GM12872 (cell line): ENCODE results near the gene SNN.

ENCODE experiments used
- CTCF ChIP-seq: IDR thresholded peaks from 3 replicates; pipeline ENCODE4 v1.5.1; 2011; ENCODE audit warnings: low read depth, mild to moderate bottlenecking, low read length, moderate library complexity; ENCODE audit not compliant: insufficient read depth

The SNN gene

GRCh38 chr16:11630046-11630767 lies 38.0 kb upstream of the SNN start:
- no peak for TF ChIP-seq CTCF

GRCh38 chr16:11630768-11631056 lies 37.5 kb upstream of the SNN start:
- TF ChIP-seq CTCF: no peak

DNA sequence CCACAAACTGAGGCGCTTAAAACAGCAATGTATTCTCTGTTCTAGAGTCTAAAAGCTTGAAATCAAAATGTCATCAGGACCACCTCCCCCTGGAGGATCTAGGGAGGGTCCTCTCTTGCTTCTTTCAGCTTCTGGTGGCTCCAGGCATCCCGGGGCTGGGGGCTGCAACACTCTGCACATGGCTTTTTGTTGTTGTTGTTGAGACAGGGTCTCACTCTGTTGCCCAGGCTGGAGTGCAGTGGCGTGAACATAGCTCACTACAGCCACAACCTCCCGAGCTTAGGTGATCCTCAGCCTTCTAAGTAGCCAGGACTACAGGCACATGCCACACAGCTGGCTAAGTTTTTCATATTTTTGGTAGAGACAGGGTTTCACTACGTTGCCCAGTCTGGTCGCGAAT lies 37.0 kb upstream of the SNN start:
- TF ChIP-seq CTCF: no peak

GRCh38 chr16:11632455-11632939 lies 35.8 kb upstream of the SNN start:
- no peak for TF ChIP-seq CTCF

DNA sequence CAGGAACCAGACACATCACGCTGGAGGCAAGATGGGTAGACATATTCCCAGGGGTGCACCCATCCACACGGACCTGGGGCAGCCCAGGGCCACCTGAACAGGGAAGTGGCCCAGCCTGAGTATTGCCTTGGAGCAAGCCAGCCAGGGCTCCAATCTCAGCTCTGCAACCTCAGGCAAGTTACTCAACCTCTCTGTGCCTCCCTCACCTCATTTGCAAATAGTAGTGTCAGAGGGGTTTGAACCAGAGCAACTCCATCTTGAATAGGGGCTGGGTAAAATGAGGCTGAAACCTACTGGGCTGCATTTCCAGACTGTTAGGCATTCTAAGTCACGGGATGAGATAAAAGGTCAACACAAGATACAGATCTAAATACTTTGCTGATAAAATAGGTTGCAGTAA lies 35.1 kb upstream of the SNN start:
- TF ChIP-seq CTCF: no peak

- TF ChIP-seq CTCF: no peak
Observed at GRCh38 chr16:11634312-11634711, 33.9 kb upstream of the SNN start.

GRCh38 chr16:11635113-11635652 lies 33.1 kb upstream of the SNN start:
- TF ChIP-seq CTCF: no peak

GRCh38 chr16:11635679-11636171 lies 32.5 kb upstream of the SNN start:
- TF ChIP-seq CTCF: no peak
